ENCODE data around the gene ACTN2.

GRCh38 chr1:236751385-236751784 is 65.1 kb downstream of the ACTN2 start:
- TF ChIP-seq CTCF (IDR thresholded peaks at IDR 0.05; ENCODE audit: low read depth, low read length, poor library complexity, severe bottlenecking) (no peak), EZH2phosphoT487 (IDR thresholded peaks at IDR 0.05; ENCODE audit: borderline replicate concordance, low read length) (no peak)
